22Rv1 (cell line): ENCODE data around the gene ELOF1.

Experiments
- ZFX ChIP-seq: fragments of 450-650 bp; IDR thresholded peaks from 2 replicates; pipeline ENCODE4 v1.6.1; 2017; ENCODE audit warnings: antibody characterized with exemption, borderline replicate concordance
- TF ChIP-seq, protein P1 (sequence below): fragments of 450-650 bp; IDR thresholded peaks from 2 replicates; pipeline ENCODE4 v1.5.1; 2017; ENCODE audit warnings: mild to moderate bottlenecking

DNA sequence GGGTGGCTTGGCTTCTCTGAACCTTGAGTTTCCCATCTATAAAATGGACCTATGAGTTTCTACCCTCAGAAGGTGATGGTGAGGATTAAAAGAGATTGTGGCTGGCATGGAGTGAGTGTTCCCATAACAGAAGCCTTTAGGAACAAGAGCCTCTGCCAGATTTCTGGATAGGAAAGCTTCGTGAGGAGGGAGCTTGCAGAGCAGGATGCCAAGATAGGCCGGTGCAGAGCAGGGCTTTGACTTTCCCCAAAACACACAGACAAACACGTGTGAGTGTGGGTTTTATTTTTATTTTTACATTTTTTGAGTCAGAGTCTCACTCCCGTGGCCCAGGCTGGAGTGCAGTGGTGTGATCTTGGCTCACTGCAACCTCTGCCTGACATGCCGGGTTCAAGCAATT, 24.1 kb downstream of the ELOF1 start:
- TF ChIP-seq, protein P1, sequence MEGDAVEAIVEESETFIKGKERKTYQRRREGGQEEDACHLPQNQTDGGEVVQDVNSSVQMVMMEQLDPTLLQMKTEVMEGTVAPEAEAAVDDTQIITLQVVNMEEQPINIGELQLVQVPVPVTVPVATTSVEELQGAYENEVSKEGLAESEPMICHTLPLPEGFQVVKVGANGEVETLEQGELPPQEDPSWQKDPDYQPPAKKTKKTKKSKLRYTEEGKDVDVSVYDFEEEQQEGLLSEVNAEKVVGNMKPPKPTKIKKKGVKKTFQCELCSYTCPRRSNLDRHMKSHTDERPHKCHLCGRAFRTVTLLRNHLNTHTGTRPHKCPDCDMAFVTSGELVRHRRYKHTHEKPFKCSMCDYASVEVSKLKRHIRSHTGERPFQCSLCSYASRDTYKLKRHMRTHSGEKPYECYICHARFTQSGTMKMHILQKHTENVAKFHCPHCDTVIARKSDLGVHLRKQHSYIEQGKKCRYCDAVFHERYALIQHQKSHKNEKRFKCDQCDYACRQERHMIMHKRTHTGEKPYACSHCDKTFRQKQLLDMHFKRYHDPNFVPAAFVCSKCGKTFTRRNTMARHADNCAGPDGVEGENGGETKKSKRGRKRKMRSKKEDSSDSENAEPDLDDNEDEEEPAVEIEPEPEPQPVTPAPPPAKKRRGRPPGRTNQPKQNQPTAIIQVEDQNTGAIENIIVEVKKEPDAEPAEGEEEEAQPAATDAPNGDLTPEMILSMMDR: no peak
- TF ChIP-seq ZFX: no peak
